NCI-H1105 treated with DMSO at 0.1 percent for 48 hours (cell line): Measurements from ENCODE around the gene NKAIN2.

ENCODE experiments used
- DNase-seq: peaks from one replicate; lab custom pipeline; 2025; lab: John Stamatoyannopoulos, UW

NKAIN2 gene

GRCh38 chr6:124577734-124578281, 774.1 kb downstream of the NKAIN2 start:
- DNase-seq: no peak

- no peak for DNase-seq
Measured at GRCh38 chr6:124590001-124590400, 786.3 kb downstream of the NKAIN2 start.

- DNase-seq: no peak
Measured at GRCh38 chr6:124599656-124600055, 796.0 kb downstream of the NKAIN2 start.

- no peak for DNase-seq
Measured at GRCh38 chr6:124604719-124605118, 801.1 kb downstream of the NKAIN2 start.

GRCh38 chr6:124607119-124607627, 803.5 kb downstream of the NKAIN2 start:
- DNase-seq: no peak

- DNase-seq: no peak
Measured at GRCh38 chr6:124613031-124613430, 809.4 kb downstream of the NKAIN2 start.

- no peak for DNase-seq
Measured at GRCh38 chr6:124622351-124622750, 818.7 kb downstream of the NKAIN2 start.

- no peak for DNase-seq
Measured at GRCh38 chr6:124633655-124634054, 830.0 kb downstream of the NKAIN2 start.

- no peak for DNase-seq
Measured at GRCh38 chr6:124640432-124640831, 836.8 kb downstream of the NKAIN2 start.

- DNase-seq: no peak
Measured at GRCh38 chr6:124655866-124656265, 852.2 kb downstream of the NKAIN2 start.

GRCh38 chr6:124658053-124658452, 854.4 kb downstream of the NKAIN2 start:
- no peak for DNase-seq

GRCh38 chr6:124659427-124659826, 855.8 kb downstream of the NKAIN2 start:
- no peak for DNase-seq

- DNase-seq: no peak
Measured at GRCh38 chr6:124660185-124660584, 856.5 kb downstream of the NKAIN2 start.

GRCh38 chr6:124661097-124661661, 857.5 kb downstream of the NKAIN2 start:
- peak; percentile 44 for DNase-seq

GRCh38 chr6:124668028-124668427, 864.4 kb downstream of the NKAIN2 start:
- DNase-seq: no peak

GRCh38 chr6:124669713-124670480, 866.2 kb downstream of the NKAIN2 start:
- DNase-seq: peak; percentile 35

- peak; percentile 98 for DNase-seq
Measured at GRCh38 chr6:124670801-124671200, 867.1 kb downstream of the NKAIN2 start.

GRCh38 chr6:124671324-124671723, 867.7 kb downstream of the NKAIN2 start:
- peak; percentile 89 for DNase-seq

- DNase-seq: no peak
Measured at GRCh38 chr6:124674042-124674441, 870.4 kb downstream of the NKAIN2 start.

GRCh38 chr6:124676033-124676432, 872.4 kb downstream of the NKAIN2 start:
- DNase-seq: no peak

- DNase-seq: no peak
Measured at GRCh38 chr6:124677874-124678273, 874.2 kb downstream of the NKAIN2 start.

- no peak for DNase-seq
Measured at GRCh38 chr6:124679387-124679786, 875.7 kb downstream of the NKAIN2 start.

GRCh38 chr6:124682751-124683150, 879.1 kb downstream of the NKAIN2 start:
- DNase-seq: no peak
